ENCODE results near the gene SLAMF8.

SLAMF8 gene

DNA sequence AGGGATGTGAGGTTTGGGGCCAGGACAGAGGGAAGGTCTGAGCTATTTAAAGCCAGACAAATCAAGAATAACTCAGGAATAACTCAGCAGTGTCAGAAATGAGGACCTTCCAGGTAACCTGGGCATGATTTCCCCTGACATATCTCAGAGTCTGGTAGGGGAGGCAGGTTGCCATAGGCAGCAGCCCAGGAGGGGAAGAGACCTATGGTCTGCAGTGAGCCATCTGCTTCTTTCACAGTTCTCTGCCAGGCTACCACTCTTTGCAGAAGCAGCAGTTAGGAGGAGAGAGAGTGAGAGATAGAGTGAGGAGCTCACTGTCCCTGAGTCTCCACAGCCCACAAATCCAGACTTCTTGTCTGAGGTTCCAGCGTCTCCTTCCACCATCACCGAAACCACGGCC lies 42.1 kb downstream of the SLAMF8 start:
- H3K4me3 ChIP-seq (ENCODE audit: low read depth, low read length) = no peak overlapping the region
- TF ChIP-seq, protein P1, sequence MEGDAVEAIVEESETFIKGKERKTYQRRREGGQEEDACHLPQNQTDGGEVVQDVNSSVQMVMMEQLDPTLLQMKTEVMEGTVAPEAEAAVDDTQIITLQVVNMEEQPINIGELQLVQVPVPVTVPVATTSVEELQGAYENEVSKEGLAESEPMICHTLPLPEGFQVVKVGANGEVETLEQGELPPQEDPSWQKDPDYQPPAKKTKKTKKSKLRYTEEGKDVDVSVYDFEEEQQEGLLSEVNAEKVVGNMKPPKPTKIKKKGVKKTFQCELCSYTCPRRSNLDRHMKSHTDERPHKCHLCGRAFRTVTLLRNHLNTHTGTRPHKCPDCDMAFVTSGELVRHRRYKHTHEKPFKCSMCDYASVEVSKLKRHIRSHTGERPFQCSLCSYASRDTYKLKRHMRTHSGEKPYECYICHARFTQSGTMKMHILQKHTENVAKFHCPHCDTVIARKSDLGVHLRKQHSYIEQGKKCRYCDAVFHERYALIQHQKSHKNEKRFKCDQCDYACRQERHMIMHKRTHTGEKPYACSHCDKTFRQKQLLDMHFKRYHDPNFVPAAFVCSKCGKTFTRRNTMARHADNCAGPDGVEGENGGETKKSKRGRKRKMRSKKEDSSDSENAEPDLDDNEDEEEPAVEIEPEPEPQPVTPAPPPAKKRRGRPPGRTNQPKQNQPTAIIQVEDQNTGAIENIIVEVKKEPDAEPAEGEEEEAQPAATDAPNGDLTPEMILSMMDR (IDR thresholded peaks at IDR 0.05; ENCODE audit: borderline replicate concordance, insufficient read depth, low read depth, low read length) = no peak

DNA sequence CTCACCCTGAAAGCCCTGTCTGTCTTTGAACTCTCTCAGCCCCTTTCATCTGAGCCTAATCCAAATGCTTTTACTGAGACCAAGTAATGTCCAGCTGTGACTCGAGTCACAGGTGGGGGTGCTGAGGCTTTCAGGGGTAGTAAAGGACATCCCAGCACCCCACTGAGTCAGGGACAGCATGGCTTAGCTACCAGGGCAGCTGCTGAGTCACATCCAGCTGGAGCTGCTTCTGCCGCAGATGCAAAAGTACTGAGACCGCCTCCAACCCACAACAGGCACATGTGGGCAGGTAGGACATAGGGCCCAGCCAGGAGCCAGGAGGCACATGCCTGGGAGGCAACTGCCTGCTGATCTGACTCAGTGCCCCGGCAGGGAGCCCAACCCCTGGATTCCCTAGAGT lies 42.5 kb downstream of the SLAMF8 start:
- H3K4me3 ChIP-seq (ENCODE audit: low read depth, low read length) = no peak overlapping the region
- TF ChIP-seq, protein P1 (IDR thresholded peaks at IDR 0.05; ENCODE audit: borderline replicate concordance, insufficient read depth, low read depth, low read length) = no peak

DNA sequence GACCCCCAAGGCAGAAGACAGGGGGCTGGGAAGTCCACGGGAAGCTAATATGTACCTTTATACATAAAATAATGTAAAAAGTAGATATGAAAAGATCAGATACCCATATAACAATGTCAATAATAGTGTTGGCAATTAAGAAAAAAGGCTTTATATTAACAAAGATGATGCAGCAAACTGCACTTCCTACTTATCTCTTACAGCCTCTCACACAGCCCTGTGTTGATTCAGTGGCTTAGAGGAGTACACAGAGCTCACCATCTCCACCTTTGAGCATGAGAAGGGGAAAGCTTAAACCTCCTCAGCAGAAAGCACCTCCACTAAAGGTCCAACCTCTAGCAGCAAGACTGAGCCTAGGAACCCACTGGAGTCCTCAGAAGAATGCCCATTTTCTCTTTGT lies 42.9 kb downstream of the SLAMF8 start:
- no peak overlapping the region for H3K4me3 ChIP-seq (ENCODE audit: low read depth, low read length)
- TF ChIP-seq, protein P1 (IDR thresholded peaks at IDR 0.05; ENCODE audit: borderline replicate concordance, insufficient read depth, low read depth, low read length) = no peak

DNA sequence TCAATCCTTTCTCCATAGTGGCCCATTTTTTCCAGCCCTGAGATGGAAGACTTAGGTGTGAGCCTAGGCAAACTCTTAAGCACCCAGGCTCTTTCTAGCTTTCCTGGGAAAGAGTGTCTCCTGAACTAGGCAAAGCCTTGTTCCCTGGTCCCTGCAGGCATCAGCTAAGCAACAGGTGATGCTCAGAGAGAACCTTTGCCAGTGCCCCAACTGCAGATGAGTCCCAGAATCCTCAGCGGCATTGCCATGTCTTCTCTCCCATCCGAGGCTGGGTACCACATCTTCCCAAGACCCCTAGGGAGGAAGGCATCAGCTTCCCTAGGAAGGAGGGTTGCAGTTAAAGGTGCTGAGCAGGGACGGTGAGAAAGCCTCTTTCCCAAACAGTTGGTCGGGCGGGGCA lies 44.0 kb downstream of the SLAMF8 start:
- TF ChIP-seq, protein P1 (IDR thresholded peaks at IDR 0.05; ENCODE audit: borderline replicate concordance, insufficient read depth, low read depth, low read length) = no peak
- H3K4me3 ChIP-seq (ENCODE audit: low read depth, low read length) = no peak overlapping the region

DNA sequence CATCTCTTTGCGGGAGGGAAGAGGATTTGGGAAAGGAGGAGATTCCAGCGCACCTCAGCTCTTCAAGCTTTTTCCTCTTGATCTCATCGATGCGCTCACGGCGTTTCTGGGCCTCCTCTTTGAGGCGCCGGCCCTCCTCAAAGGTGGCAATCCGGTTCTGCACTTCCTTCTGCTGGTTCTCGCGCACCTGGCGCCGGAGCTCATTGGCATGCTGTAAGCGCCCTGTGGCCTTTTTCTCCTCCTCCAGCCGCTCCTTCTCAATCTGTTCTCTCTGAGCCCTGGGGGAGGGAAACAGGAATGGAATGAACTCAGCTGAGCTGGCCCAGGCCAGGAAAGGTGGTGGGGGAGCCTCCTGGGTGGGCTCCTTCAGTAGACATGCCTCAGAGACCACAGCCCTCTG lies 46.2 kb downstream of the SLAMF8 start:
- H3K4me3 ChIP-seq (ENCODE audit: low read depth, low read length) = no peak overlapping the region
- TF ChIP-seq, protein P1 (IDR thresholded peaks at IDR 0.05; ENCODE audit: borderline replicate concordance, insufficient read depth, low read depth, low read length) = no peak

DNA sequence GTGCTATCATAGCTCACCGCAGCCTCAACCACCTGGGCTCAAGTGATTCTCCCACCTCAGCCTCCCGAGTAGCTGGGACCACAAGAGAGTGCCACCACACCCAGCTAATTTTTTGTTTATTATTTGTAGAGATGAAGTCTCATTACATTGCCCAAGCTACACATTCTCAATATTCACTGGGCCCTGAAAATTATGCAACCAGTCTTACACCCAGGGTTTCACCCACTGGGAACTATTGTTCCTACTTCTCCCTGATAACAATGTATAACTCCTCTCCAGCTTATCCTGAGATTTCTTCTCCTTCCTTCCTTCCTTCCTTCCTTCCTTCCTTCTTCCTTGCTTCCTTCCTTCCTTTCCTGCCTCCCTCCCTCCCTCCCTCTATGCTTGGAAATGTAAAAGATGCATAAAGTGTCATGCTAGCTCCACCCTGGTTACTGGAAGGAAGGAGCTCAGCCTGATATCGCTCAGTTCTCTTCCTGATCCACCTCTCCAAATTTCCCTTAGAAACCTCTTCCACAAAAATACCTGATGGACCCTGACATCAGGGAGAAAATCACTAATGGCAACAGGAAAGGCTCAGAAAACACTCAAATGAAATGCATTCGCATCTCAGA lies 47.0 kb downstream of the SLAMF8 start:
- H3K4me3 ChIP-seq (ENCODE audit: low read depth, low read length) = no peak overlapping the region
- TF ChIP-seq, protein P1 (IDR thresholded peaks at IDR 0.05; ENCODE audit: borderline replicate concordance, insufficient read depth, low read depth, low read length) = no peak

DNA sequence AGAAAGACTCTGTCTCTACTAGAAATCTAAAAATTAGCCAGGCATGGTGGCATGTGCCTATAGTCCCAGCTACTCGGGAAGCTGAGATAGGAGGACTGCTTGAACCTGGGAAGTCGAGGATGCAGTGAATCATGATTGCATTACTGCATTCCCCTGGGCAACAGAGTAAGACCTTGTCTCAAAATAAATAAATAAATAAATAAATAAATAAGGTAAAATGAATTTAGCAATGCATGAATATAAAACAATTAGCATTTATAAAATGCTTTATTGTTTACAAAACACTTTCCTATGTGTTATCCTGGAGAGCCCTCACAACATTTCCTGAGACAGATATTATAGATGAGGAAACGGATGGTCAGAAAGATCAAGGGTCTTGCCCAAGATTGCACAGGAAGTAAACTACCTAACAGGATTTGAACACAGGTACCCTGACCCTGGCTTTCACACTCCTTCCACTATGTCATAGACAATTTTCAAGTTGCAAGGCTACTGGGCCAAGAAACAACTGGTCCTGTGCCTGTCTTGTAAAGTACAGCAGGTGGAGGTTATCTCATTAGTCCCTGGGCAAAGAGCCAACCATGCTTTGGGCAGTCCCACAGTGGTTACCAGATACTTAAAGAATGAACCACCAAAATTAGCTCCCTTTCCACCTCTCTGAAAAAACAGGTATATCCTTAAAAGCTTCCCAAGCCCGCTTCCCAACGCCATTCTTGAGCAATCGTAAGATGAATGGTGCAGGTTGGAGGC lies 51.2 kb downstream of the SLAMF8 start:
- TF ChIP-seq, protein P1 (IDR thresholded peaks at IDR 0.05; ENCODE audit: borderline replicate concordance, insufficient read depth, low read depth, low read length) = no peak

More for the DNA sequence above, 51.2 kb downstream of the SLAMF8 start:
- no peak overlapping the region for H3K4me3 ChIP-seq (ENCODE audit: low read depth, low read length)
